ENCODE measurements around the gene CAPN3.
"Not testable (repeated sequence)": the region's sequence is repeated elsewhere in the genome, so short reads cannot be mapped to it uniquely, and the experiment has no call there.

The CAPN3 gene

DNA sequence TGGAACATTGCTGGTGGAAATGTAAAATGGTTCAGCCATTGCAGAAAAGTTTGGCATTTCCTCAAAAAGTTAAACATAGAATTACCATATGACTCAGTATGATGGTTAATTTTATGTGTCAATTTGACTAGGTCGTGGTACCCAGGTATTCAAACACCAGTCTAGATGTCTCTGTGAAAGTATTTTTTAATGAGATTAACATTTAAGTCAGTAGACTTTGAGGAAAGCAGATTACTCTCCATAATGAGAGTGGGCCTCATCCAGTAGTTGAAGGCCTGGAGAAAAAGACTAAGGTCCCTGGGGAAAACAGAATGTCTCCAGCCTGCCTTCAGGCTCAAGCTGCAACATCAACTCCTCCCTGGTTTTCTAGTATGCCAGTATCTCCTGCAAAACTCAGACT, 43.8 kb upstream of the CAPN3 start:
- H3K9me2 ChIP-seq (replicated peaks; ENCODE audit: insufficient read depth, low read length), result no peaks in the 10 kb centered on the region
- H2AFZ ChIP-seq (ENCODE audit: low read length), result no peak overlapping the region
- no peaks in the 10 kb centered on the region for H3K79me2 ChIP-seq (ENCODE audit: low read length)
- TF ChIP-seq CTCF (IDR thresholded peaks at IDR 0.05; ENCODE audit: low read length), result no peak
- no peak for TF ChIP-seq EZH2 (optimal IDR thresholded peaks at IDR 0.05; ENCODE audit: low read depth, low read length)
- H3K27ac ChIP-seq (ENCODE audit: low read length), result no peak overlapping the region
- H3K27me3 ChIP-seq (replicated peaks; ENCODE audit: insufficient read depth, low read length), result no peaks in the 10 kb centered on the region
- H3K36me3 ChIP-seq (replicated peaks; ENCODE audit: insufficient read depth, low read length), result no peaks in the 10 kb centered on the region
- no peak overlapping the region for H3K9ac ChIP-seq (ENCODE audit: low read length)
- DNase-seq, result no peak
- no peak overlapping the region for H3K4me3 ChIP-seq (ENCODE audit: low read length)
- H3K9me3 ChIP-seq (replicated peaks; ENCODE audit: insufficient read depth, low read length), result no peaks in the 10 kb centered on the region
- no peaks in the 10 kb centered on the region for H3F3A ChIP-seq (ENCODE audit: insufficient read depth, low read length)
- H3K4me2 ChIP-seq (ENCODE audit: low read depth, low read length), result no peak overlapping the region
- no peaks in the 10 kb centered on the region for H4K20me1 ChIP-seq (ENCODE audit: insufficient read depth, low read length)
- H3K4me1 ChIP-seq (ENCODE audit: low read length), result no peaks in the 10 kb centered on the region

DNA sequence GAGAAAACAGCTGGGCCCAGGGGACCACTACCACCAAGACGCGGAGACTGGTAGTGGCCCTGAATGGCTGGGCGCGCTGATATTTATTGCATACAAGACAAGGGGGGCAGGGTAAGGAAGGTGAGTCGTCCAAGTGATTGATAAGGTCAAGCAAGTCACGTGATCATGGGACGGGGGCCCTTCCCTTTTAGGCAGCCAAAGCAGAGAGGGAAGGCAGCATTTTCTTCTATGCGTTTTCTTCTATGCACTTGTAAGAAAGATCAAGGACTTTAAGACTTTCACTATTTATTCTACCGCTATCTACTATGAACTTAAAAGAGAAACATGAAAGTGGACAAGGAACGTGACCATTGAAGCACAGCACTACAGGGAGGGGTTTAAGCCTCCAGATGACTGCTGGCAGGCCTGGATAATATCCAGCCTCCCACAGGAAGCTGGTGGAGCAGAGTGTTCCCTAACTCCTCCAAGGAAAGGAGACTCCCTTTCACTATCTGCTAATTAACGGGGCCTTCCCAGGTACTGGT, 43.0 kb upstream of the CAPN3 start:
- H3K4me3 ChIP-seq (ENCODE audit: low read length); H4K20me1 ChIP-seq (ENCODE audit: insufficient read depth, low read length); H3K9me2 ChIP-seq (replicated peaks; ENCODE audit: insufficient read depth, low read length); H3K36me3 ChIP-seq (replicated peaks; ENCODE audit: insufficient read depth, low read length); H3K9ac ChIP-seq (ENCODE audit: low read length); H3F3A ChIP-seq (ENCODE audit: insufficient read depth, low read length); DNase-seq; H3K4me2 ChIP-seq (ENCODE audit: low read depth, low read length); H3K27me3 ChIP-seq (replicated peaks; ENCODE audit: insufficient read depth, low read length); H2AFZ ChIP-seq (ENCODE audit: low read length); H3K79me2 ChIP-seq (ENCODE audit: low read length); H3K4me1 ChIP-seq (ENCODE audit: low read length); H3K27ac ChIP-seq (ENCODE audit: low read length); H3K9me3 ChIP-seq (replicated peaks; ENCODE audit: insufficient read depth, low read length): not testable (repeated sequence)

GRCh38 chr15:42319206-42319605, 40.1 kb upstream of the CAPN3 start:
- Histone ChIP-seq H3K36me3 (replicated peaks; ENCODE audit: insufficient read depth, low read length) (no peaks in the 10 kb centered on the region), H3K4me2 (ENCODE audit: low read depth, low read length) (no peak overlapping the region), H3K9me2 (replicated peaks; ENCODE audit: insufficient read depth, low read length) (no peaks in the 10 kb centered on the region), H3K79me2 (ENCODE audit: low read length) (no peaks in the 10 kb centered on the region), H3K27me3 (replicated peaks; ENCODE audit: insufficient read depth, low read length) (no peaks in the 10 kb centered on the region), H2AFZ (ENCODE audit: low read length) (no peak overlapping the region), H3K4me1 (ENCODE audit: low read length) (no peaks in the 10 kb centered on the region), H3F3A (ENCODE audit: insufficient read depth, low read length) (no peaks in the 10 kb centered on the region), H3K9me3 (replicated peaks; ENCODE audit: insufficient read depth, low read length) (no peaks in the 10 kb centered on the region), H3K27ac (ENCODE audit: low read length) (no peak overlapping the region), H3K4me3 (ENCODE audit: low read length) (no peak overlapping the region), H4K20me1 (ENCODE audit: insufficient read depth, low read length) (no peaks in the 10 kb centered on the region), H3K9ac (ENCODE audit: low read length) (no peak overlapping the region)
- DNase-seq, result no peak
- no peak for TF ChIP-seq EZH2phosphoT487 (IDR thresholded peaks at IDR 0.05; ENCODE audit: low read length)
- no peak for TF ChIP-seq CTCF (IDR thresholded peaks at IDR 0.05; ENCODE audit: low read length)
- TF ChIP-seq EZH2 (optimal IDR thresholded peaks at IDR 0.05; ENCODE audit: low read depth, low read length), result no peak

DNA sequence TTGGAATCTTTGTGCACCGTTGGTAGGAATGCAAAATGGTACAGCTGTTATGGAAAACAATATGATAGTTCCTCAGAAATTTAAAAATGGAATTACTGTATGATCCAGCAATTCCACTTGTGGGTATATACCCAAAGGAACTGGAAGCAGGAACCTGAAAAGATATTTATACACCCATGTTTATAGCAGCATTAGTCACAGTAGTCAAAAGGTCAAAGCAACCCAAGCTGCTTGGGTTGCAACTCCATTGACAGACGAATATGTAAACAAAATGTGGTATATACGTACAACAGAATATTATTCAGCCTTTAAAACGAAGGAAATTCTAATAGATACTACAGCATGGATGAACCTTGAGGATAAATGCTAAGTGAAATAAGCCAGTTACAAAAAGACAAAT, 35.0 kb upstream of the CAPN3 start:
- Histone ChIP-seq H3K27me3 (replicated peaks; ENCODE audit: insufficient read depth, low read length) (no peaks in the 10 kb centered on the region), H3K27ac (ENCODE audit: low read length) (no peak overlapping the region), H3K9me2 (replicated peaks; ENCODE audit: insufficient read depth, low read length) (no peaks in the 10 kb centered on the region), H3K36me3 (replicated peaks; ENCODE audit: insufficient read depth, low read length) (no peaks in the 10 kb centered on the region), H3K79me2 (ENCODE audit: low read length) (no peaks in the 10 kb centered on the region), H3K4me3 (ENCODE audit: low read length) (no peak overlapping the region), H3K4me2 (ENCODE audit: low read depth, low read length) (no peak overlapping the region), H3K4me1 (ENCODE audit: low read length) (no peaks in the 10 kb centered on the region), H4K20me1 (ENCODE audit: insufficient read depth, low read length) (no peaks in the 10 kb centered on the region), H3K9me3 (replicated peaks; ENCODE audit: insufficient read depth, low read length) (no peaks in the 10 kb centered on the region), H3F3A (ENCODE audit: insufficient read depth, low read length) (no peaks in the 10 kb centered on the region), H3K9ac (ENCODE audit: low read length) (no peak overlapping the region), H2AFZ (ENCODE audit: low read length) (no peak overlapping the region)
- TF ChIP-seq EZH2phosphoT487 (IDR thresholded peaks at IDR 0.05; ENCODE audit: low read length), result no peak
- TF ChIP-seq CTCF (IDR thresholded peaks at IDR 0.05; ENCODE audit: low read length), result no peak
- TF ChIP-seq EZH2 (optimal IDR thresholded peaks at IDR 0.05; ENCODE audit: low read depth, low read length), result no peak
- no peak for DNase-seq

All from MM.1S (cell line).